Measurements from ENCODE around the gene DYNLRB1. TPM values are rescaled to one million over a fixed set of nuclear protein-coding genes. Genes with fewer than 3 reads are reported as not detected.

DYNLRB1 gene
- total RNA-seq, 1 donor from 2014 or later: 96.8 TPM

DNA sequence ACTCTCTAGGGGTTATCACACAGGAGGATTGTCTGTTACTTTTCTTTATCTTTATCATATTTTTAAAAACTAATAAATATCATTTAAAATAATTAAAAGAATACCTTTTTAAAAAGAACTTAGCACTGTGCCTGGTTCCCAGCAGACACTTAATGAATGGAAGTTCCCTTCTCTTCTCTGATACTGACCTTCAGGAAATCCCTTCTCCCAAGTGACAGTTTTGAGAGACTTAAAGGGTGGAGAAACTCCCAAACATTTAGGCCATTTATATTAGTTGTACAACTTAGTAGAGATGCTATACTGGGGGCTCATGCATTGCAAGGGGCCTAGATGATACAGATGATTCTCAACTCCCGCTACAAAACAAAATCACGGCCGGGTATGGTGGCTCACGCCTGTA, 60.8 kb downstream of the DYNLRB1 start:
- Mint-ChIP-seq H3K4me1 (ENCODE audit: unreplicated experiment) (peaks cover 17% of the 10 kb centered on the region), H3K27me3 (ENCODE audit: unreplicated experiment) (peaks cover 10% of the 10 kb centered on the region), H3K36me3 (ENCODE audit: low read depth, unreplicated experiment) (peaks cover 3% of the 10 kb centered on the region), H3K4me3 (ENCODE audit: unreplicated experiment) (no peak overlapping the region), H3K9me3 (ENCODE audit: unreplicated experiment) (no peaks in the 10 kb centered on the region), H3K27ac (ENCODE audit: unreplicated experiment) (no peak overlapping the region)
- no peak for TF ChIP-seq CTCF (IDR thresholded peaks at IDR 0.05; ENCODE audit: unreplicated experiment)
- DNase-seq (ENCODE audit: low spot score): no peak

DNA sequence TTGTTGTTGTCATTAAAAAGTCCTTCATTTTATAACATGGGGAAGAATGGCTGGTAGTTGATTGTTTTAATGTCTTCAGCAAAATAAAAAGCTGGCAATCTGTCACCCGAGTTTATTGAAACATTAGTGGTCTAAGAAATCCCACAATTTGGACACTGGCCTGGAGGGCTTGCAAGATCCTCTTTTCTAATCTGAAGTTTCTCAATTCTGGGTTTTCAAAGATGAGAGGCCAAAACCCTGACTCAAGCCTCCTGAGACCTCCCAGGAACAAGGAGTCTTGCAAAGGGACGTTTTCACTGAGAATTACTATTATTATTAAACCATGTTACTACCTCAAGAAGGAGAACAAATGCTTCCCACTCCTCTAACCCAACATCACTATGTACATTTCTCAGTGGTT, 61.8 kb downstream of the DYNLRB1 start:
- H3K27ac Mint-ChIP-seq (ENCODE audit: unreplicated experiment): no peak overlapping the region
- no peak for DNase-seq (ENCODE audit: low spot score)
- no peak for TF ChIP-seq CTCF (IDR thresholded peaks at IDR 0.05; ENCODE audit: unreplicated experiment)
- H3K4me3 Mint-ChIP-seq (ENCODE audit: unreplicated experiment): no peak overlapping the region
- peaks cover 3% of the 10 kb centered on the region for H3K36me3 Mint-ChIP-seq (ENCODE audit: low read depth, unreplicated experiment)
- H3K27me3 Mint-ChIP-seq (ENCODE audit: unreplicated experiment): peaks cover 10% of the 10 kb centered on the region
- peaks cover 19% of the 10 kb centered on the region for H3K4me1 Mint-ChIP-seq (ENCODE audit: unreplicated experiment)
- H3K9me3 Mint-ChIP-seq (ENCODE audit: unreplicated experiment): no peaks in the 10 kb centered on the region

DNA sequence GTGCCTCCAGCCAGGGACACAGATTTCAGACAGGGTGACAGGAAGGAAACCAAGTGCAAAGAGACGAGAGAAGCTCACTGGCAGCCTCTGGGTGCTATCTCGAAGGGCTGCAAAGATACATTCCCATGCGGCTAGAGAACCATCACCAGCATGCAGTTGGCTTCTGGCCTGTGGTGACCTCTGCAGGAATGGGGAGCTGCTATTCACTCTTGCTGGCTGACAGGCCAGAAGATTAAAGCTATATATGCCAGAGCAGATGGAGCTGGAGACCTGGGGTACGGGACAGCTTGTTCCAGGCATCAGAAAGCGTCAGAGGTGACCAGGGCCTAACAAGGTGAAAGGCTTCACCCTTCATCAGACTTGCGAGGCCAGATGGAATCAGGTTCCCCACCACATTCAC, 62.3 kb downstream of the DYNLRB1 start:
- H3K4me1 Mint-ChIP-seq (ENCODE audit: unreplicated experiment): peaks cover 19% of the 10 kb centered on the region
- no peak for DNase-seq (ENCODE audit: low spot score)
- no peak for TF ChIP-seq CTCF (IDR thresholded peaks at IDR 0.05; ENCODE audit: unreplicated experiment)
- H3K27me3 Mint-ChIP-seq (ENCODE audit: unreplicated experiment): peaks cover 10% of the 10 kb centered on the region
- peaks cover 3% of the 10 kb centered on the region for H3K36me3 Mint-ChIP-seq (ENCODE audit: low read depth, unreplicated experiment)
- H3K4me3 Mint-ChIP-seq (ENCODE audit: unreplicated experiment): no peak overlapping the region
- H3K27ac Mint-ChIP-seq (ENCODE audit: unreplicated experiment): no peak overlapping the region
- no peaks in the 10 kb centered on the region for H3K9me3 Mint-ChIP-seq (ENCODE audit: unreplicated experiment)

DNA sequence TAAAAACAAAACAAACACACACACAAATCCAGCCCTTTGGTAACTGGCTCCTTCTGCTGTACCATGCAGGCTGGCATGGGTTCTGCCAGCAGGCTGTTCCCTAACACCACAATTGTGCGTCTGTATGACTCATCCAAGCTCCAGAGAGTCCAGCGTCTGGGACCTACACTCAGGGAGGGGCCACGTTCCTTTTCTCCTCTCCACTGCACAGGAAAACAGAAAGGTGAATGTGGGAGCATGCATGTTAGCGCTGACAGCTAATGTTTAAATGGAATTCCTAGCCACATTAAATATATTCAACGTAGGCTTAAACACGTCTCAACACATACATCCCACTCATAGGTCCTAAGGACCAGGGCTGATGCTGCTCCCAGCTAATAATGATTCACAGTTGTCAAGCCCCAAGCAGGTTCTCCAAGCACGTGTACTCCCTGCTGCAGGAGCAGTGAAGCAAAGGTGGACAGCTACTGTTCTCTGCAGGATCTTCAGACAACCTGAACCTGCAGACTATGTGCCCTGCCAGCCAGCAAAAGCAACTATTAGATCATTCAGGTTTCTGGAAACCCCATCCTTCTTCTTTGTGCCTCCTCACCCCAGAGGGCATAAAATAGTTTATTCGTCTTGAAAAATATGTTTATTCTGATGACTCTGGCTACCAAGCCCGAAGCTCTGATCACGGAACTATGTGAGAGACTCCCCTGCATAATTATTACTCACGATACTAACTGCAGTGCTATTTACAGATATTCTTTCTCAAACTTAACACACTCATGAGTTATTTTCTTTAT, 63.2 kb downstream of the DYNLRB1 start:
- Mint-ChIP-seq H3K4me1 (ENCODE audit: unreplicated experiment) (peaks cover 19% of the 10 kb centered on the region), H3K4me3 (ENCODE audit: unreplicated experiment) (no peak overlapping the region), H3K9me3 (ENCODE audit: unreplicated experiment) (no peaks in the 10 kb centered on the region), H3K27ac (ENCODE audit: unreplicated experiment) (no peak overlapping the region), H3K36me3 (ENCODE audit: low read depth, unreplicated experiment) (peaks cover 3% of the 10 kb centered on the region), H3K27me3 (ENCODE audit: unreplicated experiment) (peaks cover 10% of the 10 kb centered on the region)
- no peak for DNase-seq (ENCODE audit: low spot score)
- TF ChIP-seq CTCF (IDR thresholded peaks at IDR 0.05; ENCODE audit: unreplicated experiment): no peak

Measured in endothelial cell (in vitro differentiated cells).